T-helper 2 cell (primary cell): Measurements from ENCODE around the gene STRN4.
"Not testable (repeated sequence)": the region's sequence is repeated elsewhere in the genome, so short reads cannot be mapped to it uniquely, and the experiment has no call there.

Experiments used
- DNase-seq, 5 experiments: peaks; one replicate each; pipeline versions ENCODE4 v3.0.0 to v3.0.0-alpha.2; 2012 to 2022

Gene STRN4

DNA sequence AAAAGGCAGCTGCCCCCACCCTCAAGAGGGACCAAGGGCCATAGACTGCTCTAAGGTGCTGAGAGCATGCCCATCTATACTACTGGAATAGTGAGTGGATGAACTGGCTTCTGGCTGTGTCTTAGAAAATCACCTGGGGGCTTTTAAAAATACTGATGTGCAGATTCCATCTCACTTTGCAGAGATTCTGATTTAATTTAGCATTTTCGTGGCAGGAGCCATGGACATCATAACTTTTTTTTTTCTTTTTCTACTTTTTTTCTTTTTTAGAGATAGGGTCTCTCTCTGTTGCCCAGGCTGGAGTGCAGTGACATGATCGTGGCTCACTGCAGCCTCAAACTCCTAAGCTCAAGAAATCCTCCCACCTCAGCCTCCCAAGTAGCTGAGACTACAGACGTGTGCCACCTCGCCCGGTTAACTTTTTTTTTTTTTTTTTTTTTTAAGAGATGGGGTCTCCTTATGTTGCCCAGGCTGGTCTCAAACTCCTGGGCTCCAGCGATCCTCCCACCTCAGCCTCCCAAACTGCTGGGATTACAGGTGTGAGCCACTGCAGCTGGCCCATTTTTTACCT, 33.4 kb downstream of the STRN4 start:
- DNase-seq: not testable (repeated sequence)

DNA sequence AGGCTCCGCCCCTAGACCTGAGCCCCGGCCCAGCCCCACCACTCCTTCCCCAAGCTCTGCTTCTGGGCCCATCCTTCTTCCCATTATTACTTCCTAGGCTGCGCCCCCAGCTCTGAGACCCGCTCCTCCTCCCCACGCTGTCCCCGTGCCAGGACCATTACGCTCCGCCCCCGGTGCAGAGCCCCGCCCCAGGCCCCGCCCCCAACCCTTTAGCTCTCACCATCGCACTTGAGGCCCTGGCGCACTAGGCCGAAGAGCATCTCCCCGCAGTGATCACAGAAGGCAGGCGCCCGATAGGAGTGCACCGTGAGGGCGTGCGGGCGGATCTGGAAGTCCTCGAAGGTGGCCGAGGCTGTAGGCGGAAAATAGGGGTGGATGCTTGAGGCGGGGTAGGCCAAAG, 35.6 kb downstream of the STRN4 start:
- DNase-seq: no peak

DNA sequence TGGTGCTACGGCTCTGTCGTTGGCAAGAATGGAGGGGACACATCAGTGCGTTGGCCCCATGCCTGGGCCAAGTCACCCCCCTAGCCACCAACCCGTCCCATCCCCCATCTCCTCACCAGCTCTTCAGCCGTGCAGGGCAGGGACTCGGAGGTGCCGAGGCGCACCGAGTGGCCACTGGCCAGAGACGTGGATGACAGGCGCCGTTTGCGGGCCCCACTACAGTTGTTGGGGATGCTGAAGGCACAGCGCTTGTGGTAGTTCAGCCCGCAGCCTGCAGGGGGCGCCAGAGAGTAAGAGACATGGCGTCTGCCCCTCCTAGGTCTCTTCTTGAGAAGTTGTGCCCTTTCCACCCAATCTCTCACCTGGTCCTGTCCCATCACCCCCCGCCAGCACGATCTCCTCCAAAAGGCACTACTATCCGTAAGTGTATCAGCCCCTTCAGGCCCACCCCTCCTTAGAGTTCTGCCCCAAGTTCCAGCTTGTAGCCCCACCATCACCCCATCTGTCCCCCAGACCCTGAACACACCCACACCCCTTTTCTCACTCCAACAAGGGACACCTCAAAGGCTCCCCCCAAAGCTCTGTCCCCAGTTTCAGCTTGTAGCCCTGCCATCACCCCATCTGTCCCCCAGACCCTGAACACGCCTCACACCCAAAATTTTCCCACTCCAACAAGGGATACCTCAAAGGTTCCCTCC, 41.7 kb downstream of the STRN4 start:
- peak; percentile 61 to 92 (median 77) for DNase-seq

DNA sequence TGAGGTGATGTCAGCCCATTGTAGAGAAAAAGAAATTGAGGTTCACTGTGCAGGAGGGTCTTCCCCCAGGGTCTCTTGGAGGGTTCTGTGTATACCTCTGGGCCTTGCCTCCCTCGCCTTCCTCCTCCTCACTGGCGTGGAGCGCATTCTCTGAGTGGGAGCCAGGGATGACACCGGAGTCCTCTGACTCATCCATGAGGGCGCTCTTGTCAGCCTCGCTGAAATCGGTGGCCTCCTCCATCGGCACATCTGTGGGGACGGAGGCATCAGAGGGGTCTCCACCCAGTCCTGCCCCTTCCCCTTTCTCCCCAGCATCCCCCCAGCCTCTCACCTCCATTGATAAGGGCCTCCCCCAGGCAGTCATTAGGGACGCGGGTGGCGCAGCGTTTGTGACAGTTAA, 45.5 kb downstream of the STRN4 start:
- DNase-seq: no peak

DNA sequence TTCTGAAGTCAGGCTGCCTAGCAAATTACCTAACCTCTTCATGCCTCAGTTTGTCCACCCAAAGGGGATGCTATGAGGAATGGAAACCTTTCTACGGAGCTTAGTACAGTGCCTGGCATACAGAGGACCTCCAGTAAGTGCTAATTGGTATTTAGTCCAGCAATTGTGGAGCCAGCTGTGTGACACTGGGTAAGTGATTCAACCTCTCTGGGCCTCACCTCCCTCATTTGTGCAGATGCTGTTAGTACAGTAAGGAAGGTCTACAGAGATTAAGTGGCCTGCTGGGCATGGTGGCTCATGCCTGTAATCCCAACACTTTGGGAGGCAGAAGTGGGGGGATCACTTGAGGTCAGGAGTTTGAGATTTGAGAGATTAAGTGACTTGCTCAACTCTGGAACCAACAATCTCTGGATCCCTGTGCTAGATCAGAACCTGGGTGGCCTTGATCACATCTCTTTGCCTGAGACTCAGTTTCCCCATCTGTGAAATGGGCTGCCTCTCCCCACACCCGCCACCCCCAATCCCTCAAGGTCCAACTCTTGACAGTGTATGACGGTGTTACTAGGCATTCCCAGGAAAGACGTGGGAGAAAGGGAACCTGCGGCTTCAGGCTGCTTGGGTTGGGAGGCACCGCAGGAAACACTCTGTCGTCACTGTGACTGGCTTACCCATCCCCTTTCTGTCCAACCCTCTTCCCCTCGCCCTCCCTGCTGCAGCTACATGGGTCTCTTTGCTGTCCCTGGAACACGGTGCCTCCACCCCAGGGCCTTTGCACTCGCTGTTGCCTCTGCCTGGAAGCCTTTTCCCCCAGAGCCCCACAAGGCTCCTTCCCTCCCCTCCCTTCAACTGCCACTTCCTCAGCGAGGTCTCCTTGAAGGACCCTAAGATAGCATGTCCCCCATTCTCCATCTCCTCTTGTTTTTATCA, 47.6 kb downstream of the STRN4 start:
- no peak for DNase-seq

DNA sequence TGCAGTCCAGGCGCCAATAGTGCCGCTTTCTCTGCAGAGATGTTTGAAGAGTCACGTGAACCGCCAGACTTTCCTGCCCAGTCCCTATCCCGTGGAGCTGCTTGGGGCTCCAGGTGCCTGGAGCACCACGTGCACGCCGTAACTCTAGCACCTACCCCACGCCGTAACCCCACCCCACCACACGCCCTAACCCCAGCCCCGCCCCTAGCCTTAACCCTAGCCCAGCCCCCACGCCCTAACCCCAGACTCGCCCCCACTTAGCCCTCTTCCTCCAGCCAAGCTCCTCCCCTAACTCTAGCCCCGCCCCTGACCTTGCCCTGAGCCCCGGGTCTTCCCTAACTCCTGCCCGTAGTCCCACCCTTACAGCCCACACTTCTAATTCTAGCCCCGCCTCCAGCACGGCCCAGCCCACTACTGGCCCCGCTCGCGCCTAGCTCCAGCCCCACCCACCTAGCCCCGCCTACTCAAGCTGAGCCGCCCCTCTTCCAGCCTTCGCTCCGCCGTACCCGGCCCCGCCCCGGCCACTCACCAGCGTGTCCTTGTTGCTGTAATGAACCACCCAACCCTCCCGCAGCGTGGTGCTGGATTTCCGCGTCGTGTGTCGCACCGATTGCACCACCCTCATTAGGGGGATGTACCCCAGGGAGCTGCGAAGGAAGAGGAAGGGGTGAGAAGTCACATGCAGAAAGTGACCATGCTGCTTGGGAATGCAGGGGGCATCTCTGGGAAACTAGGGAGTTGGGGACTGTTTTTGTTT, 48.9 kb downstream of the STRN4 start:
- DNase-seq: no peak

DNA sequence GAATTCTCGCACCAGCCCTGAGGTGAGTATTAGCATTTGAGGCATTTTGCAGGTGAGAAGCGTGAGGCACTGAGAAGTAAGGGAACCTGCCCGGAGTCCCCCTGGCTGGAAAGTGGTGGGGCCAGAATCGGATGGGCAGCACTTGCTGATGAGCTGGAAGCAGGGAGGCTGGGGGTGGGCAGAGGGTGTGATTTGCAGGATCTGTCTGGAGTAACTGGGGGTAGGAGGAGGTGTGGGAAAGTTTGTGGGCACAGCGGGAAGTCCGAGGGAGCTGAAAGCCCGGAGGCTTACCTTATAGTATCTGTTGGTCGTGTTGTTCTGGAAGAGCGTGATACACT, 49.4 kb downstream of the STRN4 start:
- DNase-seq: no peak

DNA sequence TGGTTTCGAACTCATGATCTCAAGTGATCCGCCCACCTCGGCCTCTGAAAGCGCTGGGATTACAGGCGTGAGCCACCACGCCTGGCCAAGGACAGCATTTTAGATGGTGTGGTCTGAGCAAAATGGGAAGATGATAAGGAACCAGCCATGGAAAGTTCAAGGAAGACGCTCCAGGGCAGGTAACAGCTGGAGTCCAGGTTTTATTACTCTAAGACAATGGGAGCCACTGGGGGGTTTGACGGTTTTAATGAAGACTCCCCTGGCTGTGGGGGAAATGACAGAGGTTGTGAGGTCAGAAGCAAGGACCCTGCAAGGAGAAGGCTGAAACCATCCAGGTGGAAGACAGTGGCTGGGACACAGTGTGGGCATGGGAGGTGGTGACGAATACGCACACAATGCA, 50.2 kb downstream of the STRN4 start:
- no peak for DNase-seq

DNA sequence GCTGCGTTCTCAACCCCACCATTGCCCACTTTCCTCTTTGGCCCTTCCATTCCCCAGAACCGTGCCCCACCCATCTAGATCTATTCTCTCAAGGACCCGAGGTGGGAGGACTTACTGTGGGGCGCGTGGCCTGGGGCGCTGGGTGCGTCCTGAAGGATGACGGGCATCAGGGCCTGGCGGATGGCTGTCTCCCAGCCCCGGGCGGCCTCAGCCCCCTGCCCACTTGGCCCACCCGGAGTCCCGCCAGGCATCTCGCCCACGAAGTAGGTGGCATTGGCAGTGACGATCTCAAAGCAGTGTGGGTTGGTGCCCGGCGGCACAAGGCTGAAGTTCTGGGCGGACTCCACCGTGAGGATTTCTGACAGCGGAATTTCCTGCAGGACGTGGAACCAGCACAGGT, 52.5 kb downstream of the STRN4 start:
- DNase-seq: no peak

DNA sequence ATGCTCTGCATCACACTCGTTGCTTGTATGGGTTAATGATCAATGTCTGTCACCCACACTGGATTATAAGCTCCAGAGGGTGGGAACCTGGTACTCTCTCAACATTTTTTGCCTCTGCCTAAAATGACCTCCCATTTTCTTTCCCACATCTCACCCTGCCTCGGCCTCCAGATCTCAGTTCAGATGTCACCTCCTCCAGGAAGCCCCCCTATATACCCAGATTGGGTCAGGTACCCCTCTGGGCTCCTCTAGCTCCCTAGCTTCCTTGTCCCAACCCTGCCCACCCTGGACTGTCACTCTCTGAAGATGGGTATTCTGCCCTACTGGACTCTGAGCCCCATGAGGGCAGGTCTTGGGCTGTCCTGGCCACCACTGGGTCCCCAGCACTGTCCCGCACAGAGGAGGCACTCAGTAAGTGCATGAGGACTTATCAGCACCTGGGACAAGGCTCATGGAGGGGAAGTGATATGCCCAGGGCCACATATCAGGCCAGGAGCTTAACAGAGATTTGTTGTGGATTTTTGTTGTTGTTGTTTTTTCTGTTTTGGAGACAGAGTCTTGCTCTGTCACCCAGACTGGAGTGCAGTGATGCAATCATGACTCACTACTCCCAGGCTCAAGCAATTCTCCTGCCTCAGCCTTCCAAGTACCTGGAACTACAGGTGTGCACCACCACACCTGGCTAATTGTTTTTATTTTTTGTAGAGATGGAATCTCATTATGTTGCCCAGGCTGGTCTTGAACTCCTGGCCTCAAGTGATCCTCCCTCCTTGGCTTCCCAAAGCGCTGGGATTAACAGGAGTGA, 53.1 kb downstream of the STRN4 start:
- no peak for DNase-seq

DNA sequence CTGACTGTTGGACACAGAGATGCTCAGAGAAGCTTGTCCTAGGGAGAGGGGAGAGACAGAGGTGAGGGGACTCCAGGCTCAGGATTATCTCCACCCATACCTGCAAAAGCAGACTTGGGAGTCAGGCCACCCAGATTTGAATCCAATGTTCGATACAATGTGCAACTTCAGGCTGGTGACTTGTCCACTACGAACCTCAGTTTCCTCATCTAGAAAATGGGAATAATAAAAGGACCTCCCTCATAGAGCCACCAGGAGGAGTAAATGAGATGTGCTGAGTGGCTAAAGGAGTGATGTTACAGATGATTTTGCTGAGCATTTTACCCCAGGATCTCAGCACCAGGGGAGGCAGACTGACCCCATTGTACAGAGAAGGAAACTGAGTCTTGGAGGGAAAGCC, 54.3 kb downstream of the STRN4 start:
- DNase-seq: no peak

DNA sequence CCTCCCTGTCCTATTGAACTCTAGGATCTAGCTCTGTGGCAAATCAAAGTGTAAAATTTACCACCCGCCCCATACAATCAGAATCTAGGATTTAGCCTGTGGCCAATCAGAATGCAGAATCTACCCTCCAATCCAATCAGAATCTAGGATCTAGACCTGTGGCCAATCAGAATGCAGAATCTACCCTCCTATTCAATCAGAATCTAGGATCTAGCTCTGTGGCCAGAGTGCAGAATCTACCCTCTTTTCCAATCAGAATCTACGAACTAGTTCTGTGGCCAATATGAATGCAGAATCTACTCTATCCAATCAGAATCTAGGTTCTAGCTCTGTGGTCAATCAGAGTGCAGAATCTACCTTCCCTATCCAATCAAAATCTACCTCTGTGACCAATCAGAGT, 55.1 kb downstream of the STRN4 start:
- no peak for DNase-seq

DNA sequence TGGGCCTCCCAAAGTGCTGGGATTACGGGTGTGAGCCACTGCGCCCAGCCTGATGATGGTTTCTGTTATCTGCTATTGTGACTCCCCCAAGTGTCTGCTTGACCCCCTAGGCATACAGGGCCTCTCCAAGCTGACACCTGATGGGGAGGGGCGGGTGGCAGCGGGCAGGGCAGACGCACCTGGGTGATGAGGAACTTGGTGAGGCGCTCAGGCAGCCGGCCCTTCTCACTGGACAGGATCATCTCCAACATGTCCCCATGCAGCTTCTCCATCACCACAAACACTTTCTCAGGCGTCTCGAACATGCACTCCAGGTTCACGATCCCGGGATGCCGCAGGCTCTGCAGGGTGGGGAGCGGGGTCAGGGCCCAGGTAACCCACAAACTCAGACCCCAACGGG, 56.9 kb downstream of the STRN4 start:
- no peak for DNase-seq

DNA sequence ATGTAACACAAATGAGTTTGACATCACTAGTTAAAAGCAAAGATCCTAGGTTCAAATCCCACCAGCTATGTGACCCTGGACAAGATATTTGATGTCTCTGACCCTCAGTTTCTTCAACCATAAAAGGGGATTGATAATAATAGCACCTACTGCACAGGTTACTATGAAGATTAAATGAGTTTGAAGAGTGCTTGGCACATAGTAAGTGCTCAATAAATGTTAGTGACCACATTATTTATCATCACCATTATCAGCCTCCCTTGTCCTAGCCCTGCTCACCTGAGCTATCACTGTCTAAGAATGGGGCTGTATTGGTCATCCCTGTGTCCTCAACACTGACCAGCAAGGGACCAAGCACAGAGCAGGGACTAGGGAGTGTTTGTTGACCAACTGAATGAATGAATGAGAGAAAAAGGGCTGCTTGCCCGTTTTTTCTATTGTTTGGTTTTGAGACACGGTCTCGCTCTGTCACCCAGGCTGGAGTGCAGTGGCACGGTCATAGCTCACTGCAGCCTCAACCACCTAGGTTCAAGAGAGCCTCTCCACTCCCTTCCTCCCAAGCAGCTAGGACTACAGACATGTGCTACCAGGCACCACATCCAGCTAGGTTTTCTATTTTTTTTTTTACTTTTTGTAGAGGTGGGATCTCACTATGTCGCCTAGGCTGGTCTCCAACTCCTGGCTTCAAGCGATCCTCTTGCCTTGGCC, 58.7 kb downstream of the STRN4 start:
- DNase-seq: no peak

DNA sequence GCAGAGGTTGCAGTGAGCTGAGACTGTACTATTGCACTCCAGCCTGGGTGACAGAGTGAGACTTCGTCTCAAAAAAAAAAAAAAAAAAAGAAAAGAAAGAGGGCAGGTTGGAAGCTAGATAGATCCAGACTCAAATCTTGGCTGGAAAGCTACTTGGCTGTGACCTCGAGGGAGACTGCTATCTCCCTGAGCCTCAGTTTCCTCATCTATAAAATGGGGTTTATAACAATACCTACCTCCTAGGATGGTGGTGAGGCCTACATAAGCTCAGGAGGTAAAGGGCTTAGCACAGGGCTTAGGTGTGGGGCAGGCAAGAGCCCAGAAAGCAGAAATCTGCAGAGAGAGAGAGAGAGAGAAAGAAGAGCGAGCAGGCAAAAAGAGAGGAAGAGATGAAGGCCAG, 61.1 kb downstream of the STRN4 start:
- DNase-seq: no peak

DNA sequence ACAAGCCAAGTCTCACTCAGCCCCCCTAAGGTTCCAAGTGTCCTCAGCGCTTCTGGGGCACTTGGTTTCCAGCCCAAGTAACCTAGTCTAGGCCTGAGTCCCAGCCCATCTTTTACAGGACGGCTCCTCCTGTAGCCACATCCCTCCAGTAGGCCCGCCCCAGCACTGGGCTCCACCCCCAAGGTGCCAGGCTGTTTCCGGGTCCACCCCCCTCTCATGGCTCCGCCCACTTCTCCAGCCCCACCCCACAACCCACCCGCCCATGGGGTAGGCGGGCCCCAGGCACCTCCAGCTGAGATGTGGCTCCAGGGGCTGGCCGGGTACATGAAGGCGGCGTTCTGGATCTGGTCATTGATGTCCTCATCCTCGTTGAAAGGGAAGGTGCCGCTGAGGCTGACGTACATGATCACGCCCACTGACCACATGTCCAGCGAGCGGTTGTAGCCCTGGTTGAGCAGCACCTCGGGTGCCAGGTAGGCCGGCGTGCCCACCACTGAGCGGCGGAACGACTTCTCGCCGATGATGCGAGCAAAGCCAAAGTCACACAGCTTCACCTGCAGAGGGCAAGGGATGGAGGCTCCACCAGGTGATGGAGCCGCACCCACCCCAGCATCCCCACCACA, 68.0 kb downstream of the STRN4 start:
- peak; percentile 22 to 70 (median 45) for DNase-seq

DNA sequence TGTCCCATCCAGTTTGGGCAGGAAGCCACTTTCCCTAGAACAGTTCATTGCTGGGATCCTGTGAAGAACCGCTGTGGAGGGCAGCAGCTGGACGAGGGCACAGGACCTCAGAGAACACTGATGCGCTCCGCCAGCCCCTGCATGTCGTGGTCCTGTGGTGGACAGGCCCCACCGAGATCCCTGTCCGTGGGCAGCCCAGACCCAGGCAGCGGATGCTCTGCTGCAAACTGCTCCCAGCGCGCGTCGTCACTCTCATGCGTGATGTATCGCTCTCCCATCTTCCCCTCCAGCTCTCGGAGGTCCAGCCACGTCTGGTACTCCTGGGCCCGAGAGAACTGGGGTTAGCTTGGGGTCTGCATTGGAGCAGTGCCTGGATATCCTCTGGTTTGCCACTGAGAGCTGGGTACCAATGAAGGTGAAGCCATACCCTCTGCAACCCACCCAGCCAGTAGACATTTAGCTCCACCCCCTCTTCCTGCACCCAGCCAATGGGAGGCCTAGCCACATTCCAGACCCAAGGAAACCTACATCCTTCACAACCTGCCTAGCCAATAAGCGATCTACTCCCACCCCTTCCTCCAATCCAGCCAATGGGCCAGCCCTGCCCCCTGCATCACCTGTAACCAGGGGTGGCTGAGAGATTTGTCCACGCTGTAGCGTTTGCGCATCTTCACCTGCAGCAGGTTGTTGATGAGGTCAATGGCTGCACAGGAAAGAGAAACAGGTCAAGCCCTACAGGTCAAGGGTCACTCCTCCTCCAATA, 71.7 kb downstream of the STRN4 start:
- no peak for DNase-seq

DNA sequence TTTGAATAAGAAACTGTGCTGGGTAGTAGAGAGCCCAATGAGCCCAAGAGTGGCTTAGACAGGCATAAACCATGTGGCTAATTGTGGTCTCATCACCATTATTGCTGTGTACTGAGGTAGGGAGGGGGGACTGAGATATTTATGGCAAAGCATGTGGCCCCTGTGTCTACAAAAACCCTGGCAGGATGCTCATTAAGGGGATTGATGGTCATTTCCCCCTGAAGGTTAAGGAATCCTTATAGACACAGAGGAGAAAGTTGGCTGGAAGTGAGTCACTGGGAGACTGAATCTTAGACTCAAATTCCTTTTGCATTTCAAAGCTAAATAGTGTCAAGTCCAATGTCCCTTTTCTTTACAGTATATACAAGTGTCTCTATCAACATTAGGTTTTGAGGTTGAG, 75.4 kb downstream of the STRN4 start:
- no peak for DNase-seq
